Panc1 (cell line): ENCODE data around the gene NFYC. TPM values are rescaled to one million over a fixed set of nuclear protein-coding genes. Genes with fewer than 3 reads are reported as not detected.

ENCODE experiments used
- ATAC-seq: fragments of 200-7000 bp; cut with Tn5 transposase; 2 replicates; pipeline ENCODE4 v1.9.1; 2020; ENCODE audit warnings: mild to moderate bottlenecking, moderate library complexity
- BruUV-seq: library from RNA; stranded (reverse); fragments of 400-500 nt; replicated peaks from 2 replicates; lab custom pipeline; 2021; lab: Mats Ljungman, UMichigan
- CTCF ChIA-PET: fragments of 300-600 bp; sonication (Branson Sonifier 250); formaldehyde crosslinking; loops from one replicate; lab custom pipeline; 2022; ENCODE audit warnings: antibody characterized with exemption; lab: Charles Lee
- POLR2A ChIA-PET: fragments of 300-600 bp; sonication (Branson Sonifier 250); formaldehyde crosslinking; loops from one replicate; lab custom pipeline; 2022; ENCODE audit warnings: antibody characterized with exemption; lab: Charles Lee
- DNase-seq: peaks from one replicate; pipeline ENCODE4 v3.0.0-alpha.2; 2010; ENCODE audit warnings: low read depth, low spot score
- H3K27ac ChIP-seq: 2 replicates; pipeline ENCODE4 v1.5.1; 2011; ENCODE audit warnings: mild to moderate bottlenecking, low read length, inconsistent platforms
- H3K27me3 ChIP-seq: fragments of 200-500 bp; sonication (Bioruptor generic); 2 replicates; pipeline ENCODE4 v1.6.0; 2014; ENCODE audit warnings: low read length, inconsistent platforms; ENCODE audit not compliant: control insufficient read depth, insufficient read depth
- H3K36me3 ChIP-seq: fragments of 200-500 bp; sonication (Bioruptor generic); 2 replicates; pipeline ENCODE4 v1.5.1; 2014; ENCODE audit warnings: inconsistent platforms, mild to moderate bottlenecking, low read length, moderate library complexity; ENCODE audit not compliant: control insufficient read depth, insufficient read depth
- H3K4me1 ChIP-seq: 2 replicates; pipeline ENCODE4 v1.5.1; 2011; ENCODE audit warnings: inconsistent platforms, mild to moderate bottlenecking, low read length, moderate library complexity; ENCODE audit not compliant: control insufficient read depth, insufficient read depth
- H3K4me3 ChIP-seq, 2 experiments: 2 replicates each; pipeline ENCODE4 v1.5.1; 2011 to 2012; ENCODE audit warnings: low read depth in 2 of 2, low read length in 2 of 2, mild to moderate bottlenecking in 2 of 2, inconsistent platforms in 1 of 2, moderate library complexity in 1 of 2
- H3K9me3 ChIP-seq: fragments of 200-500 bp; sonication (Bioruptor generic); 2 replicates; pipeline ENCODE4 v1.5.1; 2014; ENCODE audit warnings: low read depth, mild to moderate bottlenecking, inconsistent platforms, low read length, moderate library complexity; ENCODE audit not compliant: control insufficient read depth, insufficient read depth
- CTCF ChIP-seq: fragments of 450-650 bp; IDR thresholded peaks from 2 replicates; pipeline ENCODE4 v1.5.1; 2017; ENCODE audit warnings: mild to moderate bottlenecking
- POLR2AphosphoS5 ChIP-seq: IDR thresholded peaks from 2 replicates; pipeline ENCODE4 v1.6.1; 2012; ENCODE audit warnings: mild to moderate bottlenecking, low read depth, low read length, moderate library complexity
- REST ChIP-seq, 2 experiments: IDR thresholded peaks; 2 replicates each; pipeline ENCODE4 v1.6.1; 2011 to 2012; ENCODE audit warnings: low read depth in 2 of 2, control low read depth in 1 of 2, low read length in 1 of 2, mild to moderate bottlenecking in 1 of 2, moderate library complexity in 1 of 2; ENCODE audit not compliant: insufficient read depth in 1 of 2
- SIN3A ChIP-seq: IDR thresholded peaks from 2 replicates; pipeline ENCODE4 v1.6.1; 2012; ENCODE audit warnings: low read depth, mild to moderate bottlenecking, low read length, moderate library complexity, borderline replicate concordance; ENCODE audit not compliant: insufficient read depth
- TCF7L2 ChIP-seq: IDR thresholded peaks from 2 replicates; pipeline ENCODE4 v1.6.1; 2011; ENCODE audit warnings: mild to moderate bottlenecking, low read depth, low read length, inconsistent platforms
- in situ Hi-C: cut with HindIII; loops from 2 replicates; pipeline ENCODE4 v1.10.0; 2016; ENCODE audit warnings: low sequenced_read_pairs, low pct_unique_long_range_greater_than_20kb
- intact Hi-C: fragments of 100-400 bp; cut with micrococcal nuclease; formaldehyde crosslinking; loops from one replicate; pipeline ENCODE4 v1.10.0; 2022; ENCODE audit not compliant: unreplicated experiment
- total RNA-seq: library from RNA; stranded (reverse); gene quantifications from one replicate; pipeline ENCODE4 v1.2.1, GENCODE V29; 2021; ENCODE audit not compliant: unreplicated experiment

The NFYC gene
- total RNA-seq, 1 experiment from 2014 or later = 81.9 TPM

DNA sequence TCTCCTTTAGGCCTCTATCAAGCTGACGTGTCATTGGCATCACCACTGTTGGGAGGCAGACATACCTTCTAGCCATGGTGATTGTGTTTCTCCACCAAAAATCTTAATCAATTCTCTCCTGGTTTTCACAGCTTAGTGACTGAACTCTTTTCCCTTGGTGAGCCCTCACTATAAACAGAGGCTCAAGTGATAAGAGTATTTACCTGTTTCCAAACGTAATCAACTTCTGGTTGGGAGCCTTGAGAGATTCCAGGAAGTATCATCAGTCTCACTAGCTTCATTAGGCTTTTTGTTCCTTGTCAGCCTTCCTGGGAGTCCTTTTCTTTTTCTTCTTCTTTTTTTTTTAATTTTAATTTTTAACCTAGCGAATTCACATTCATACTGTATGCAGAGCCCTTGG is 58.3 kb downstream of the NFYC start:
- Histone ChIP-seq H3K27ac (no peak overlapping the region), H3K9me3 (no peaks in the 10 kb centered on the region), H3K4me1 (peaks cover 2% of the 10 kb centered on the region; the same call in 1 of the 2 replicates), H3K4me3 (no peak overlapping the region), H3K27me3 (no peaks in the 10 kb centered on the region), H3K36me3 (peaks cover 45% of the 10 kb centered on the region)
- DNase-seq (no peak), ATAC-seq (no peak)
- BruUV-seq = no TSS peak
- TF ChIP-seq CTCF (no peak), TCF7L2 (no peak), SIN3A (no peak), REST (IDR thresholded peaks at IDR 0.05; ENCODE audit: insufficient read depth in 1 of 2, low read depth in 2 of 2, low read length in 1 of 2) (no peak)
- POLR2A ChIA-PET = interaction anchor here (0.6 kb wide), 2 partner anchors 11 to 269 kb away, joined by 3 to 4 read pairs; no protein-coding TSS in a partner anchor
- intact Hi-C loops (no loop called here), in situ Hi-C loops (no loop called here)
- CTCF ChIA-PET = interaction anchor here (0.7 kb wide), 1 partner anchor 532 kb away, joined by 3 read pairs; no protein-coding TSS in a partner anchor

- DNase-seq (no peak), ATAC-seq (no peak)
- peaks cover 2% of the 10 kb centered on the region; the same call in 1 of the 2 replicates for H3K4me1 ChIP-seq
- H3K27me3 ChIP-seq = no peaks in the 10 kb centered on the region
- H3K36me3 ChIP-seq = peaks cover 50% of the 10 kb centered on the region
- no peaks in the 10 kb centered on the region for H3K9me3 ChIP-seq
- ChIA-PET POLR2A (interaction anchor here (0.6 kb wide), 1 partner anchor 11 kb away, joined by 4 read pairs; no protein-coding TSS in a partner anchor), CTCF (no interaction called here)
- intact Hi-C loops = no loop called here
- BruUV-seq = no TSS peak
- H3K27ac ChIP-seq = no peak overlapping the region
- H3K4me3 ChIP-seq = no peak overlapping the region
- no peak for TF ChIP-seq TCF7L2
- no peak for TF ChIP-seq SIN3A
- TF ChIP-seq POLR2AphosphoS5 = no peak
- no peak for TF ChIP-seq REST (IDR thresholded peaks at IDR 0.05; ENCODE audit: insufficient read depth in 1 of 2, low read depth in 2 of 2, low read length in 1 of 2)
- no peak for TF ChIP-seq CTCF
- in situ Hi-C loops = no loop called here
These were observed 59.0 kb downstream of the NFYC start for GRCh38 chr1:40750451-40750908.
